AG09319 (cell line): ENCODE measurements around the gene TTC38.

Experiments
- DNase-seq: peaks from one replicate; pipeline ENCODE4 v3.0.0-alpha.2; 2010; ENCODE audit warnings: low read depth; ENCODE audit errors: extremely low read depth
- CTCF ChIP-seq: IDR thresholded peaks from 2 replicates; pipeline ENCODE4 v1.5.1; 2011; ENCODE audit warnings: low read depth, mild to moderate bottlenecking, inconsistent platforms, low read length, moderate library complexity

The TTC38 gene

GRCh38 chr22:46317646-46318045 lies 49.8 kb downstream of the TTC38 start:
- DNase-seq = no peak
- TF ChIP-seq CTCF = no peak

- no peak for TF ChIP-seq CTCF
- DNase-seq = no peak
Observed at GRCh38 chr22:46318576-46318975, 50.8 kb downstream of the TTC38 start.

- no peak for DNase-seq
- no peak for TF ChIP-seq CTCF
Observed at GRCh38 chr22:46319319-46319718, 51.5 kb downstream of the TTC38 start.

- no peak for DNase-seq
- TF ChIP-seq CTCF = no peak
Observed at GRCh38 chr22:46320166-46320710, 52.4 kb downstream of the TTC38 start.

GRCh38 chr22:46320716-46321386 lies 53.0 kb downstream of the TTC38 start:
- no peak for DNase-seq
- no peak for TF ChIP-seq CTCF

GRCh38 chr22:46322711-46323110 lies 54.9 kb downstream of the TTC38 start:
- no peak for TF ChIP-seq CTCF
- DNase-seq = no peak

GRCh38 chr22:46323162-46323561 lies 55.4 kb downstream of the TTC38 start:
- no peak for TF ChIP-seq CTCF
- no peak for DNase-seq
